Measurements from ENCODE around the gene PPP1R1C. TPM values are rescaled to one million over a fixed set of nuclear protein-coding genes. Genes with fewer than 3 reads are reported as not detected.
A peak's percentile ranks its signal among the peaks of the same experiment; 100 is the strongest.

The PPP1R1C gene
- total and polyA plus RNA-seq, 2 donors, result 2.4 to 3.4 TPM

GRCh38 chr2:182049372-182050148 lies 63.9 kb downstream of the PPP1R1C start:
- no peak for DNase-seq (ENCODE audit: extremely low spot score)
- H3K27ac ChIP-seq (ENCODE audit: low read depth), result no peak overlapping the region
- 47% methylated on average over 3 of the region's 3 CpGs for WGBS

GRCh38 chr2:182050333-182051135 lies 64.9 kb downstream of the PPP1R1C start:
- no peak for DNase-seq (ENCODE audit: extremely low spot score)
- Histone ChIP-seq H3K4me1 (ENCODE audit: insufficient read depth) (no peaks in the 10 kb centered on the region), H3K4me3 (ENCODE audit: low read depth, low read length) (no peak overlapping the region), H3K36me3 (ENCODE audit: insufficient read depth) (no peaks in the 10 kb centered on the region), H3K27ac (ENCODE audit: low read depth) (no peak overlapping the region)
- WGBS, result 73% methylated on average over 4 of the region's 4 CpGs

More at GRCh38 chr2:182049372-182050148, 63.9 kb downstream of the PPP1R1C start:
- Histone ChIP-seq H3K36me3 (ENCODE audit: insufficient read depth) (no peaks in the 10 kb centered on the region), H3K4me3 (ENCODE audit: low read depth, low read length) (no peak overlapping the region), H3K4me1 (ENCODE audit: insufficient read depth) (no peaks in the 10 kb centered on the region)

GRCh38 chr2:182055993-182056392 lies 70.3 kb downstream of the PPP1R1C start:
- H3K4me3 ChIP-seq (ENCODE audit: low read depth, low read length), result no peak overlapping the region
- H3K4me1 ChIP-seq (ENCODE audit: insufficient read depth), result no peaks in the 10 kb centered on the region
- WGBS, result 75% methylated on average over 4 of the region's 4 CpGs
- DNase-seq (ENCODE audit: extremely low spot score), result no peak
- H3K36me3 ChIP-seq (ENCODE audit: insufficient read depth), result no peaks in the 10 kb centered on the region
- H3K27ac ChIP-seq (ENCODE audit: low read depth), result no peak overlapping the region

- H3K4me3 ChIP-seq (ENCODE audit: low read depth, low read length), result no peak overlapping the region
- H3K27ac ChIP-seq (ENCODE audit: low read depth), result no peak overlapping the region
- no peaks in the 10 kb centered on the region for H3K4me1 ChIP-seq (ENCODE audit: insufficient read depth)
- no peak for DNase-seq (ENCODE audit: extremely low spot score)
- H3K36me3 ChIP-seq (ENCODE audit: insufficient read depth), result no peaks in the 10 kb centered on the region
Observed at GRCh38 chr2:182057002-182057401, 71.3 kb downstream of the PPP1R1C start.

GRCh38 chr2:182058056-182058455 lies 72.4 kb downstream of the PPP1R1C start:
- no peak overlapping the region for H3K27ac ChIP-seq (ENCODE audit: low read depth)
- no peaks in the 10 kb centered on the region for H3K36me3 ChIP-seq (ENCODE audit: insufficient read depth)
- H3K4me1 ChIP-seq (ENCODE audit: insufficient read depth), result no peaks in the 10 kb centered on the region
- no peak overlapping the region for H3K4me3 ChIP-seq (ENCODE audit: low read depth, low read length)
- DNase-seq (ENCODE audit: extremely low spot score), result no peak
- 76% methylated on average over 1 of the region's 1 CpG for whole genome bisulfite sequencing

- DNase-seq (ENCODE audit: extremely low spot score), result no peak
- Histone ChIP-seq H3K4me1 (ENCODE audit: insufficient read depth) (no peaks in the 10 kb centered on the region), H3K27ac (ENCODE audit: low read depth) (no peak overlapping the region), H3K4me3 (ENCODE audit: low read depth, low read length) (no peak overlapping the region), H3K36me3 (ENCODE audit: insufficient read depth) (no peaks in the 10 kb centered on the region)
- whole genome bisulfite sequencing, result 67% methylated on average over 1 of the region's 1 CpG
Observed at GRCh38 chr2:182061739-182062138, 76.1 kb downstream of the PPP1R1C start.

- 69% methylated on average over 3 of the region's 3 CpGs for WGBS
- Histone ChIP-seq H3K4me3 (ENCODE audit: low read depth, low read length) (no peak overlapping the region), H3K4me1 (ENCODE audit: insufficient read depth) (no peaks in the 10 kb centered on the region), H3K27ac (ENCODE audit: low read depth) (no peak overlapping the region), H3K36me3 (ENCODE audit: insufficient read depth) (no peaks in the 10 kb centered on the region)
- DNase-seq (ENCODE audit: extremely low spot score), result no peak
Observed at GRCh38 chr2:182062329-182062972, 76.8 kb downstream of the PPP1R1C start.

GRCh38 chr2:182064019-182064778 lies 78.5 kb downstream of the PPP1R1C start:
- Histone ChIP-seq H3K27ac (ENCODE audit: low read depth) (peak overlapping the region; percentile 23), H3K4me3 (ENCODE audit: low read depth, low read length) (no peak overlapping the region), H3K36me3 (ENCODE audit: insufficient read depth) (no peaks in the 10 kb centered on the region), H3K4me1 (ENCODE audit: insufficient read depth) (no peaks in the 10 kb centered on the region)
- WGBS, result 63% methylated on average over 3 of the region's 3 CpGs
- DNase-seq (ENCODE audit: extremely low spot score), result no peak

GRCh38 chr2:182066400-182067087 lies 80.9 kb downstream of the PPP1R1C start:
- no peak for DNase-seq (ENCODE audit: extremely low spot score)
- no peaks in the 10 kb centered on the region for H3K36me3 ChIP-seq (ENCODE audit: insufficient read depth)
- no peaks in the 10 kb centered on the region for H3K4me1 ChIP-seq (ENCODE audit: insufficient read depth)
- no peak overlapping the region for H3K4me3 ChIP-seq (ENCODE audit: low read depth, low read length)
- 35% methylated on average over 2 of the region's 2 CpGs for WGBS
- H3K27ac ChIP-seq (ENCODE audit: low read depth), result no peak overlapping the region

GRCh38 chr2:182067393-182067792 lies 81.7 kb downstream of the PPP1R1C start:
- Histone ChIP-seq H3K27ac (ENCODE audit: low read depth) (no peak overlapping the region), H3K36me3 (ENCODE audit: insufficient read depth) (no peaks in the 10 kb centered on the region), H3K4me1 (ENCODE audit: insufficient read depth) (no peaks in the 10 kb centered on the region), H3K4me3 (ENCODE audit: low read depth, low read length) (no peak overlapping the region)
- DNase-seq (ENCODE audit: extremely low spot score), result no peak
- WGBS, result 94% methylated on average over 5 of the region's 5 CpGs

GRCh38 chr2:182068811-182069210 lies 83.2 kb downstream of the PPP1R1C start:
- peak overlapping the region; percentile 10 for H3K27ac ChIP-seq (ENCODE audit: low read depth)
- H3K4me1 ChIP-seq (ENCODE audit: insufficient read depth), result no peaks in the 10 kb centered on the region
- DNase-seq (ENCODE audit: extremely low spot score), result no peak
- no peak overlapping the region for H3K4me3 ChIP-seq (ENCODE audit: low read depth, low read length)
- H3K36me3 ChIP-seq (ENCODE audit: insufficient read depth), result no peaks in the 10 kb centered on the region
- 59% methylated on average over 3 of the region's 3 CpGs for WGBS

- no peak for DNase-seq (ENCODE audit: extremely low spot score)
- Histone ChIP-seq H3K4me1 (ENCODE audit: insufficient read depth) (no peaks in the 10 kb centered on the region), H3K4me3 (ENCODE audit: low read depth, low read length) (no peak overlapping the region), H3K27ac (ENCODE audit: low read depth) (no peak overlapping the region), H3K36me3 (ENCODE audit: insufficient read depth) (no peaks in the 10 kb centered on the region)
Observed at GRCh38 chr2:182069416-182069815, 83.8 kb downstream of the PPP1R1C start.

GRCh38 chr2:182069908-182070307 lies 84.3 kb downstream of the PPP1R1C start:
- no peak overlapping the region for H3K27ac ChIP-seq (ENCODE audit: low read depth)
- no peak overlapping the region for H3K4me3 ChIP-seq (ENCODE audit: low read depth, low read length)
- 92% methylated on average over 2 of the region's 2 CpGs for WGBS
- no peaks in the 10 kb centered on the region for H3K36me3 ChIP-seq (ENCODE audit: insufficient read depth)
- DNase-seq (ENCODE audit: extremely low spot score), result no peak
- no peaks in the 10 kb centered on the region for H3K4me1 ChIP-seq (ENCODE audit: insufficient read depth)

Data from urinary bladder (tissue), 4 donors.